Kidney tubule cell (primary cell): ENCODE results near the gene TMEM181.
"Not testable (repeated sequence)": the region's sequence is repeated elsewhere in the genome, so short reads cannot be mapped to it uniquely, and the experiment has no call there.

Experiments
- DNase-seq: peaks from one replicate; pipeline ENCODE4 v3.0.0-alpha.2; 2018; ENCODE audit warnings: low spot score

The TMEM181 gene

DNA sequence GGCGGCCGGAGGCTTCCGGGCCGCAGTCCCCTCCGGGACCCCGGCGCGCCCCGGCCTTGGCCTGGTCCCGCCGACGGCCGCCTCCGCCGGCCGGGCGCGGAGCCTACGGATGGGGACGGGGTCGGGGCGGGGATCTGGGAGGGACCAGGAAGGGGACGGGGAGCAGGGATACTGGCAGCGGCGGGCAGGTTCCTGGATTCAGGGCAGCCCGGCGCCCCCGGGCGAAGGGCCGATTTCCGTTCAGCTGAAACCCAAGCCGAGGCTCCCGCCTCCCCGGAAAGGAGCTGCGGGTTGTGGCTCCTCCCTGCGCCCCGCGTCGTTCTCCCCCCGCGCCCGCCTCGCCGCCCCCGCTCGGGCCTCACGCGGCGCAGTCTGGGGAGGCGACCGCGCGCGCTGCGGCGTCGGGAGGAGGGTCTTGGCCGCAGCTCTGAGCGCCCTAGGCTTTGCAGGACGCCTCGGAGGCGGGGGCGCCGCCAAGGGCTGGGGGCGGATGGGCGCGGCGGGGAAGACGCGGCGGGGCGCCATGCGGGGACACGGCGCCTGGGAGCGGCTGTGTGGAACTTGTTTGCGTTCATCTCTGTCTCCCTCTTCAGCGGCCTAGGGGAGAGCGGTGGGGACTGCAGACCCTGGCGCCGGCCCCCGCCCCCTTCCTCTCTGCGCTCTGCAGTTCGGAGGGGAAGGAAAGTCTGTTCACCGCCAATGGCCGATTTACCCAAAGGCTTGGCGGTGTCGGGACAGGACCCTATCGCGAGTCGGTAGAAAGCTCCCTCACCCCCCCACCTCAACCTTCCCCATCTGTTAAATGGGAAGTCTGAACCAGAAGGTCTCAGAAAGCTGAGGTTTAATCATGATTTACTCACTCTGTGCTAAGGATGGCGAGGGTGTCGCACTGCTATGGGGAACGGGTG lies 22.7 kb upstream of the TMEM181 start:
- peak; percentile 26 for DNase-seq

GRCh38 chr6:158538741-158539140 lies 21.1 kb upstream of the TMEM181 start:
- no peak for DNase-seq

DNA sequence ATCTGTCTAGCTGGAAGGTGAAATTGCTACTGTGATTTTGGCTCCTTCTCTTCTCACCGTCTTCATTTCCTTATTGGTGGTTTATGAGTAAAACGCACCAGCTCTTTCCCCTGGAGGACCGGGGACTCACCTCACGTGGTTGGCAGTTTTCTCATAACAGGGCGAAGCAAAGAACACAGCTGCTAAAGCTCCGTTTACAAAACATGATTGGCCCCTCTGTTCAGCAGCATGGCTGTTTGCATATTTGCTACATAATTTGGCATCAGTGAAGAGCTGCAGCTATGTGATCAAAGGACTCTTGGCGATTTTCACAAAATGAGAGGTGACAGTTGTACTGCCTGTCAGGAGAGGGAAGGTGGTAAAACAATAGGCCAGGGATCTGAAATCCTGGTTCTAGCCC lies 20.5 kb upstream of the TMEM181 start:
- DNase-seq = no peak

GRCh38 chr6:158539881-158540280 lies 20.0 kb upstream of the TMEM181 start:
- DNase-seq = no peak

DNA sequence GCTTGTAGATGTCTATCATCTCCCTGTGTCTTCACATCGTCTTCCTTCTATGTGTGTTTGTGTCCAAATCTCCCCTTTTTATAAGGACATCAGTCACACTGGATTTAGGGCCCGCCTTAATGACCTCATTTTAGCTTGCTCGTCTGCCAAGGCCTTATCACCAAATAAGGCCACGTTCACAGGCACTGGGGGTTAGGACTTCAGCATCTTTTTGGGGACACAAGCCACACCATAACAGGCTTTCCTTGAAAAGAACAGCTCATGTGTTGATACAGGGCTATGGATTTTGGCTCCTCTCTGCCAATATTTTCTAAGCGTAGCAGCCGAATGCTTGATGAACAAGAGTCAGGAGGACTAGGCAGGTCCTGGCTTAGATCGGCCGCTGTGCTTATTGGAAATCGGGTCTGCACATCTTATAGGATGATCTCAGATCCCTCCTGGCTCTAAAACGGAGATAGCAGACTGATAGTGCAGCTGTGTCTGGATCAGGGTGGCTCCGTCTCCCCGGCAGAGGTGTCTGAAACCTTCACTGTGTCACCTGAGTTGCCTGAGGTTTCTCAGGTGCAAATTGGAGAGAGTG lies 16.2 kb upstream of the TMEM181 start:
- no peak for DNase-seq

GRCh38 chr6:158544428-158544827 lies 15.5 kb upstream of the TMEM181 start:
- no peak for DNase-seq

GRCh38 chr6:158545043-158545966 lies 14.6 kb upstream of the TMEM181 start:
- DNase-seq = no peak

DNA sequence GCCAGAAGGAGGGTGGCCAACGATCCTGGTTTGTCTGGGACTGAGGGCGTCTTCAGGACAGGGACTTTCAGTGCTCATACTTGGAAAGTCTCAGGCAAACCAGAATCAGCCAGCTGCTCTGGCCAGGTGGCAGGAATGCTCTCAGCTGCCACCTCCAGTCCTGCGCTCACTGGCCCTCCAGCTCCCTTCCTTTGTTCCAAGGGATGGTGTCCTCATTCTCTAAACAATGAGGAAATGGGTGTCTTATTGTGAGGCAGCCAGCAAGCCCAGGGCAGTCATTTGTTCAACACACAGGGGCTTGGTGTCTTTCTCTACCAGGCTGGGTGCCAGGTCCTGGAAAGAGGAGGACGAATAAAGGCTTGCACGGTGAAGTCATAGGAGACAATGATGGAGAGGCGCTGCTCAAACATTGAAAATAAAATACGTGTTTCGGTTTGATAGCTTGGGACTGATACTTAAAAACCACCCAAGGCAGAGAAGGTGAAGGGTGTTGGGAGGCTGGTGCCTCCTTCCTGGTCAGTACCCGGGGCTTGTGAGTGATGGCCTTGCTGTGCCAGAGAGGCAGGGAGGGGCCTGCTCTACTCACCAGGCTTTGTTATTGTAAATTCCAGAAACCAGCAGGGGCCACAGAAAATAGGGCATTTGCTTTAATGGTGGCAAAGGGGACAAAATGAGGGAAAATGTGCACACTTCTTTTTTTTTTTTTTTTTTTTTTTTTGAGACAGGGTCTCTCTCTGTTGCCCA lies 11.3 kb upstream of the TMEM181 start:
- DNase-seq = no peak

DNA sequence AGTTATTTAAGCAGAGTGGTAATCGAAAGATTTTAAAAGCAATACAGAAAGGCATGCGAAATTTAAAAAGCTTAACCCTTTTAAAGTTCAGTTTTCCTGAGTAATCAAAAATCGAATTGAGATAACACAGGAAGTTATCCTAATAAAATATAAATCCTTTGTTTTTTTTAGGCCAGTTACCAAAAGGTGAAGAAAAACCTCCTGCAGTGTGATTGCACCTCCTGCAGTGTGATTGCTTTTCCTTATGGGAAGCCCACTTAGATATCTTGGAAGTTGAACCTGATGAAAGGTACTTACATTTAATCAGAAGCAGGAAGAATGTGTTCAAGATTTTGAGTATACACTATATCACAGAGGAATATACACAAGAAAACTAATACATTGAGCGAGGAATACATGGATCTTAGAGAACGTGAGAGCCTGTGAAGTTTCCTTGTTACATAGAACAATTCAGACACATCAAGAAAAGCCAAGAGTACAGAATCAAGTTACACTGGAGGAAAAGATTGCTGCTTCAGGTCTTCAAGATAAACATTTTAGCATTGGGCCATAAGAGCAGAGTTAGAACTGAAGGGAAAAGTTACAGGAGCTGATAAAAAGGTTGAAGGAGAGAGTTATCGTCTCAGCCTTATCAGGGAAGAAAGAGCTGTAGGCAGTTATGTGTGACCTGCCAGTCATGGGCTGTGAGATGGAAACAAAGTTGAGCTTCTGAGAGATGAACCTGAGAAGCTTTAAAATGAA lies 7.7 kb upstream of the TMEM181 start:
- DNase-seq = no peak

GRCh38 chr6:158552796-158553138 lies 7.1 kb upstream of the TMEM181 start:
- no peak for DNase-seq

DNA sequence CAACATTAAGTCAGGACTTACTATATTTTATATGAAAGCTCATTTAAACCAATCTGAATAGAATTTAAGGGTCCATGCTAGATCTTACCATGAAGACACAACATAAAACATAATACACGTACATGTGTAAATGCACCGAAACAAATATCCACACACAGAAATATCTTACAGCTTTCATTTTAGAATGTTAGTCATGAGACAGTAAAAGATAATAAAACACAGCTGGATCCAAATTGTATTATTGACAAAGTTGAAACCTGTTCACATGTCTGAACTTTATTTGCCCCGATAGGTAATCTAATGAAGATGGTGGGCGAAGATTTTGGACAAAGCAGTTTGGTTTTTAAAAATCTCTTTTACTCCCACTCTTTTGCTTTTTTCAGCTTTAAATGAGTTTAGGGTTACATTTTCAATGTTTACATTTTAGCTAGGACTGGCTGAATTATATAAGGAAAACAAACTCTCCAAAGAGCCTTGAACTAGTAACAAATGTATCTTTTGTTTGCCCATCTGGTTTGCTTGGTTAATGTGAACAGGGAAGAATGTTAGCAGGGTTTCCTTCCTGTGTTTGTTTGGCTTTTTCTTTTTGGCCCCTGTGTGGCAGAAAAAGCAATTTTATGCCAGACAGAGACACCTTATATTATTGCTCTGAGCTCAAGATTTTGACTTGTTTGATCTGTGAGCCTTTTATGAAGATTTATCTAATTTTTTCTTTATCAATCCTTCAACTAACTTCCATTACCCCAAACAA lies 5.1 kb upstream of the TMEM181 start:
- DNase-seq = no peak

- no peak for DNase-seq
These were observed 3.8 kb upstream of the TMEM181 start for GRCh38 chr6:158556113-158556512.

- not testable (repeated sequence) for DNase-seq
These were observed 2.8 kb upstream of the TMEM181 start for GRCh38 chr6:158557110-158557509.

GRCh38 chr6:158557927-158558326 lies 2.0 kb upstream of the TMEM181 start:
- DNase-seq = no peak

DNA sequence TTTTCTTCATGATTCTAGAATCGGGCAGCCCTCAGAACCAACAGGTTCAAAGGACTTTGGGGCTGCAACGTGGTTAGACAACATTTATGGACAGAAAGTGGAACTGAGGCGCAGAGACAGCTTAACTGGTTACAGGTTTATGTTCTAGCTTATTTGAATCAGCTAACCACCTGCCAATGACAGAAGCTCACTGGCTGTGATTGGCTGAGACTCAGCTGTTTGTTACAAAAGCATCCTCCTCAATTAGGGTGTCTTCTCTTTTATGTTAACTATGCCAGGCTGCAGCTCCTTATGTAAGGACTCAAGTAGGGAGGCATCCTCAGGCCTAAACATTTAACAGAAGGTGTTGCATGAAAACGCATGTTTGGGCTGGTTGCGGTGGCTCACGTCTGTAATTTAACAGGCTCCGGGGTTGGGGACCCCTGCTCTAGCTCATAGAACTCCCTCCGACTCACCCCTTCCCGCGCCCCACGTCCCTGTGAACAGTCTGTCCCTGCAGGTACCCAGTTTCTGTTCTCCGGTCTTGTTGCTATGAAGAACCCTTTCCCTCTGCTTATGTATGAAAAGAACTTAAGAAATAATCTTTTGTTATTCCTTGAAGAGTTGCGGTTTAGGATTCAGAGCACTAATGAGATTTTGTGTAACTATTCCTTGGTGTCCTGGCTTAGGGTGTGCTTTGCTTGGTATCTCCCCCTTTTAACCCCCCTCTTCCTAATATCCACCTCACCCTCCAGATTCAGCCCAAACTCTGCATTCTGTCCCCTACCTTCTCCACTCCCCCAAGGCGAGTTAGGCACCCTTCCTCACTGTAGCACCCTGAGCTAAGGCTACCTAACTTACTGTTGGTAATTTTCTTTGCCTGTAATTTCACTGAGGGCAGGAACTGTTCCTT lies 1.2 kb upstream of the TMEM181 start:
- no peak for DNase-seq

- DNase-seq = no peak
These were observed 475 bp upstream of the TMEM181 start for GRCh38 chr6:158559338-158559894.

DNA sequence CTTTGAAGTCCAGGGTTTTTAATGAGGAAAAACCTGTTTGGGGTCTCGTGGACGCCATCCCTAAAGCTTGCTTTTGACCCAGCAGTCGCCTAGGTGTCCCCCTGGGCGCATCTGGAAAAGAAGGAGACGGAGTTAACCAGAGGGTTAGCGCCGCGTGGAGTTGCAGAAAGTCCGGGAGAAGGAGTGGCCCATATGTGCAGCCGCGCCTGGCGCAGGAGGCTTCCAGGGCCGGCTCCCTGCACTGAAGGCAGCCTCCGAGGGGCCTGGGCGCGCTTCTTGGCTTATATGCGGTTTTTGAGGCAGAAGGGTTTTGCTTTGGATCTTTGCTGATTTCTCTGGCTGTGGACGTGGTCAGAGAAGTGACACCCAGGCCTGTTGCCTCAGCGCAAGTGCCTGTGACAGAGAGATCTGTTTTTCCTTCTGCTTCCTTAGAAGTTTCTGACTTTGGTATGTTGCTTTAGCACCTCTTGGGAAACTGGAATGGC lies 987 bp downstream of the TMEM181 start:
- DNase-seq = peak; percentile 24

- no peak for DNase-seq
These were observed 1.5 kb downstream of the TMEM181 start for GRCh38 chr6:158561321-158561884.

DNA sequence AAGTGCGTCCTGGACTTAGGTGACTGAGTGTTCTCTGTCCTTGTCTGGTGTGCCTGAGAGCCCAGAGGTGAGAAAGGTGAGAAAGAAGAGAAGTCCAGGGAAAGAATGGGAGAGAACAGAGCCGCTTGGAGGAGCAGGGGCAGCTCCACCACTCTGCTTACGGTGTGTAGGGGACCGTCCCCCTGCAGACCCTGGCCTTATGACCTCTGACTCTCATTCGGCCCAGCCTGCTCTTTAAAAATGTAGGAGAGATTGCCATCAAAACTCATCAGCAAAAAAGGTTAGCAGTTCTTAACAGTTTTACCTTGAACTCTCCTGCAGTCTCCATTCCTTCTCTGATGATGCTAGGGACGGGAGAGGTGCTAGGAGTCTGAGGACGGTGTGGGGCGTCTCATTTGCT lies 2.0 kb downstream of the TMEM181 start:
- DNase-seq = no peak
